Esophagus mucosa (tissue), 1 donor: ENCODE data around the gene SYT9. TPM values are rescaled to one million over a fixed set of nuclear protein-coding genes. Genes with fewer than 3 reads are reported as not detected.

Source experiments
- ATAC-seq: fragments of 200-7000 bp; cut with Tn5 transposase; one replicate; pipeline ENCODE4 v1.9.1; 2020
- total RNA-seq: library from RNA; stranded (reverse); gene quantifications from one replicate; pipeline ENCODE4 v1.2.4, GENCODE V29; 2023
- donor health status: DM: yes; HTN: yes; CAD: no.

Gene SYT9
- total RNA-seq, 1 donor from 2014 or later, result not detected

DNA sequence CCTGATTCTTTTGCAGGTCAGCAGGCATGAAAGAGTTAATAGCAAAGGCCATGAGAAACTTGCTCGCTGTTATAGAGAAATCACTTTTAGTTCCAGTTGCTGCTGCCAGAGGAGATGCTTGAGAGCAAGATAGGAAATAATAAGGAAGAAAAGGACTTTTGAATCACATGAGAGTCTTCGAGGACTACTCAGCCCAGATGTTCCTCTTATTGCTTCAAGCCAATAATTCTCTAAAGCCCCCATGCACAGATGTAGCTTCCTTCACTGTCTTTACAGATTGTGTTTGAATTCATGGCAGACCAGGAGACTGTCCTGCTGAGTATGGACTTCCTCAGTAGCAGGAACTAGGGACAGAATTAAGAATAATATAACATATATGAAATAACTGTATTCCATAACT is 183.5 kb downstream of the SYT9 start:
- no peak for ATAC-seq

DNA sequence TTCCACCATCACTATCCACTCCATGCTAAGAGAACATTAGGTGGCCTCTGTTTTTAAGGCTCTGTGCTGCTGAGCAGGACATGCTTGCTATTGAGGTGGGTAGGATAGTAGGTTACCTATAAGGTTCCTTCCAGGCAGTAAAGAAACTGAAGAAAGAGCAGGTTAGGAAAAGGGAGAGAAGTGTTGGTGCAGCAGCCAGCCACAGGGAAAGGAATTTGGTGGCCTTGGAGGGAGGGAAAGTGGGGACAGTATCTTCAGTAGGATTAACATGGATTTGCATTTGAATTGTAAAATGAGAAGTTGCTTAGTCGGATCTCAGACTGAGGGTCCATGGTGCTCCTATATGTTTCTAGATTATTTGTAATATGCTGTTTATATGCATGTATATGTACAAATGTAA is 184.4 kb downstream of the SYT9 start:
- ATAC-seq, result no peak

DNA sequence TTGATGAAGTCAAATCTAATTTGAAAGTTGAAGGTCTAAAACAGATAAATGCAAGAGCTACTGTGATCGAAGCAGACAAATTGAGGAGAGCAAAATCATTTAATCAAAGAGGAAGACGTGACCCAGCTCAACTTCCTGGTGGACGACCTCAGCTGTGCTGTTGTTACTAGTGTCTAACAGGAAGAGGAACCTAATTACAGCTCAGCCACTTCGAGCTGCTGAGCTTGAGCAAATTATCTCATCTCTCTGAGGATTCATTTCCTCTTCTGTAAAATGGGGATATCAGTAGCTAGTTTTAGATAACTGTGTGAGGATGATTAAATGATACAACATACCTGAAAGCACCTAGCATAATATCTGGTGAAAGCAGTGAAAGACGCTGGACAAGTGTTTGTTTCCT is 185.0 kb downstream of the SYT9 start:
- ATAC-seq, result peak; percentile 37

DNA sequence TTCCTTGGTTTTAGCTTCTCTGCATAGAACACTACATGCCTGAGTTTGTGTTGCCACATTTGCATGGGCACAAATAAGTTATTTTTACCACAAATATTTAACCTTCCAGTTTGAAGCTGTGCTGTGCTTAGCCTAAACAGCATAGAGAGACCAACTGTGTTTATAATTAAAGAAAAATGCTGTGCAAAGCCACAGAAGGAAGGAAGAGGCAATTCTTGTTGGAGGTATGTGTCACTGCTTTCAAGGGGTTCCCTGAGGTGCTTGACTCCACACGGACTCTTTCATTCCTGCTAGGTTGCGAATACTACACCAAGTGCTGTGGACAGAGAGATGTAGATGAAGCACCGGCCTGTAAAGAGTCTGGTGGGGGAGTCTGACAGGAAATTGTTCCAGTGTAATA is 186.0 kb downstream of the SYT9 start:
- ATAC-seq, result no peak

DNA sequence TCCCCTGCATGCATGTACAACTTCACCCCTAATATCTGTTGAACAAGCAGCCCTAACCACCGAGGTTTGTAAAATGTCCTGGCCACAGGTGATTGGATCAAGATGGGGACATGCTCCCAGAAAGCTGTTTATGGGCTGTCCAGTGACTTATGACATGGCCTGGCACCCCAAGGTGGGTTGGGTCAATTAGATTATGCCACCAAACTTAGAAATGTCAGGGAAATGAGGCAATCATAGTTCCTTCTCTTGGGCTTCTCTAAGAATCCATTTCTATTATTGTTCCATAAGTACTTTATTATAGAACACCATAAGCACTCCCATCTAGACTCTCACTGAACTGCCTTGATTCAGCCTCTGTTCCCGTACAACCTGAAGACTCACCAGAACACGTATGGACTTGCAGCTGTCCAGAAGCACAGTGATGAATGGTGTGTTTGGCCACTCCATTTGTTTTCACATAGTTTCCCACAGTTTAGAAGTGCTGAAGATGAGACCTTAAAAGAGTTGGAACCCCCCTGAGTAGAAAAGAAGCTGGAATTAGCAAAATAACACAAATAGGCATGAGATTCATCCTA is 188.1 kb downstream of the SYT9 start:
- peak; percentile 57 for ATAC-seq

DNA sequence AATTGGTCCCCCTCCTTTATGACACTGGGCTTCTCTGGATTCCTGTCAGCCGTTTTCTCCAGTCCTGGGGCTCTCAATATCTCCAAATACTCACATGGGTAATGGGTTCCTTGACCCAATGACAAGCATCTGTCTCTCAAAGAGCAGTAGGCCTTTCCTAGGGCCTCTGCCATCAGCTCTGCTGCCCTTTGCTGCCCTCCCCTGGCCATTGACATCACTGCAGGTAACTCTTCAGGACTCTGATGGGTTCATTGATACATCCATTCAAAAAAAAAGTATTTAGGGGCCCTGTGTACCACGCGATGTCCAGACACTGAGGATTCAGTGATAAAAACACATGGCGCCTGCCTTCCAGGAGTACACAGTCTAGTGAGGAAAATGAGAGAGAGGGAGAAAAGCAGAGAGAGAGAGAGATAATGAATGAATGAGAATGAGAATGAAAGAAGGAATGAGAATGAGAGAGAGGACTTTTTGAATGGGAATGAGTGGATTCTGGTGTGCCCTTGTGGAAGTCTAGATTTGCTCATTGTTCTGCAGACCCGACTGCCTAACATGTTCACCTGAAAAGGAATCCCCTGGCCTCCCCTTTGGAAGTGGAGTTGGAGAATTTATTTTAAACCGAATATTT is 191.0 kb downstream of the SYT9 start:
- ATAC-seq, result peak; percentile 79

DNA sequence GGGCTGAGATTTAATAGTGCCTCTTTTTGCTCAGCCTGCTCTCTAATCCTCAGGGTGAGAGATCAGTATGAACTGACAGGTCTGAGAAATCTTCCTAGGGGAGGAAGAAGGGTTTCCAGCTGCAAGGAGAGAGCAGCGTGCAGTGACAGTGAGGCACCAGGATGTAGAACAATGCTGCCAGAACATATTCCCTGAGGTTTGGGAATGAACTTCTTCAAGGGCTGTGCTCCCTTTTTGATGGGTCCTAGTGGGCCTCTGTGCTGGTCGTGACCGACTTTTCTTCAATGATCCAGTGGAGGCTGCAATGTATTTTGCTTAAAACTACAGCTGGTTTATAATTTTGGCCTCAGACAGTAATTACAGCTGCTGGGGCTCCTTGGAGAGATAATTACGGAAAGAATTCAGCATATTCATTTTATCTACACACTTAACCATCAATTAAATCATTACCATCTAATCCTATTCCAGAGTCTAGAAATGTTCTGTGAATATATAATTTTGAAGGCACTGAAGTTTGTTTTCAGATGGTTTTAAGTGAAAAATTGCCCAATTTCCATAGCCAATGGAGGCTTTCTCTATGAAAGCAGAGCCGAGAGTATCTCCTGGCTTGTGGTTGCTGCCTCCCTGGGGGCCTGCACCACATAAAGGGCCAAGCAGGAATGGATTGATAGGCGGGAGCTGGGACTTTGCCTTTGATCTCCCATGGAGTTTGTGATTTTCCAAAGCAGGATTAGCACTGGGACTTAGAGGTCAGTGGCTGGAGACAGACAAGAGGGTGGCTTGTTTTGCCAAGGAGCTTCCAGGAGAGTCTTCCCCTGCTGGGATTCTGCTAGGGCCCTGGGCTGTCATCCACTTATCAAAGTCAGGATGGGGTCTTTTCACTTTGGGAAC is 192.6 kb downstream of the SYT9 start:
- ATAC-seq, result no peak

DNA sequence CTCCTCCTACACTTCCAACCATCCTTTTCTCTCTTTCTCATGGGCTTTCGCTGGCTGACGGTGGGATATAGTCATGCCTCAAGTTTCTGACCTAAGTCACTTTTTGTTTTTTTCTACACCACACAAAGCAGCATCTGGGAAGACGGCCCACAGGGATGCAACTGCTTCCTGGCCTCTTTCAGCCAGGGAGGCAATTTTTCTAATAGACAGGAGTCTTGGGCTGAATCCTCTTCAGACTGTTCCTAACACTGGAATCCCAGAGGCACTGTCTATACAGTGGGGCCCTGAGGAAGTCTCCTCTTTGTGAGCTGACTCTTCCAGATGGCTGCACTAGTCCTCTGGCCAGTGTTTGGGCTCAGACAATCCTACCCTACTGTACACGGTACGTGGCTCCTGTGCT is 193.9 kb downstream of the SYT9 start:
- ATAC-seq, result no peak

DNA sequence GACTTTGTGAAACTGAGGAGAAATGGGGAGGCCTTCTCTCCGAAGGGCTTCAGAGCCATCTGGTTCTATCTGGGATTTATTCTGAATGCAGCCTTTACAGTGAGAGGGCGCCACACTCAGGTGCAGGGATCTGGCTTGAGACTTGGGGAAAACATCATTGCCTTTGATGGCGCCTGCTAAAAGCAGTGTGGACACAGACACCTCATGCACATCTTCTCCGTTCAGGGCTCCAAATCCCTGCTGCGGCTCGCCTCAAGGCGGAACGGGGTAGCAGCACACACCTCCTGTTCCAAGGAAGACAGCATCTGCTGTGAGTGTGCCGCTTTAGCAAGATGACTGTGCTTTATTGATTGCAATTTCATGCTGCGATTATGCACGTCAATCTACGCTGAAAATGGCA is 196.5 kb downstream of the SYT9 start:
- ATAC-seq, result no peak

DNA sequence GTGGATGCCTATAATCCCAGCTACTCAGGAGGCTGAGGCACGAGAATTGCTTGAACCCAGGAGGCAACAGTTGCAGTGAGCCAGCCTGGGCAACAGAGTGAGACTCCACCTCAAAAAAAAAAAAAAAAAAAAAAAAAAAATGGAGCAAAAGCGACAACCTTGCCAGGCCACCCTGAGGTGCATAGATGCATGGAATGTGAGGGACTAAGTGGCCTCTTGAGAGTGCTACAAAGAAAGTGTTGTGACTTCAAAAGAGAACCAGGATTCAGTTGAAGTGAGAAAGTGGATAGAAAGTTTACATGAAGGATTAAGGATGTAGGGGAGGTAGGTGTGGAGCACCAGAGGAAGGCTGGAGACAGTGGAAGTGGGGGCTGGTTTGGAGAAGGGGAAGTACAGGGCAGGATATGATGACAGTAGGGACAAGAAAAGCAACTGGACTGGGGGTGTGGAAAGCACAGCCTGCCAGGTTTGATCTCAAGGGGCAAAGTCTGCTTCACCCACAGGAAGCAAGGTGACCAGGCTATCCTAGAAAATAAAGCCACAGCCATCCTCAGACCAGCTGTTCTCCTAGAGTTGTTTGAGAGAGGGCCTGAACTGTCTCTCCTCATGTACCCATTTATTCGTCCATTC is 197.6 kb downstream of the SYT9 start:
- no peak for ATAC-seq

DNA sequence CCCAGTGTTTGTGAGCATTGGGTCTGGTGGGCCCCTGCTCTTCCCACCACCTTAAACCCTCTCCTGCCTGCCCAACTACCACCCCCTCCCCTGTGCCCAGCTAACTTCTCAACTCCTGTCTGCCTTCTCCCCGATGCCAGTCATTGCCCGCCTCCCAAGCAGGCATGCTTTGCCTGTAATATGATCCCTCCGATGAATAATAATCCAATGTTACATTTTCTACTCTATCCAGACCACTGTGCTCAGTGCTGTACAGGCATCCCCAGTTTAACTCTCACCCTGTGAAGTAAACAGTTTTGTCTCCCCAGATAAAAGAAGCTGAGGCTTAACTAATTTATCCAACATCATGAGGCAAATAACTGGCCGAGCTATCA is 198.1 kb downstream of the SYT9 start:
- no peak for ATAC-seq

DNA sequence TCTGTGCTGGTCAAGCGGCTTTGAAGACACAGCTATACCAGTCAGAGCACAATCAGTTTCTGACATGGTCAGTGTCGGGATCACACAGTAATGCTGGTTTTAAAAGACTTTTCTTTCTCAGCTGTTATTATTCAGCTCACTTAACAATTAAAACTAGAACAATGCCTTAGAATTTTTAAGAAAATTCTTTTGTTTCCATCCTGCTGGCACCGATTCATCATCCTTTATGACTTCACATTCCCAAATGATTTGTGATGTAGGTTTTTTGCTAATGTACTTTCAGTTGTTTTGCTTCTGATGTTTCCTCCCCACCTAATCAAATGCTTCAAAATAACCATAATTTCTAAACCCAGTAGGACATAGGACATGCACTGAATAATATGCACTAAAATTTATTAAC is 199.1 kb downstream of the SYT9 start:
- ATAC-seq, result no peak

DNA sequence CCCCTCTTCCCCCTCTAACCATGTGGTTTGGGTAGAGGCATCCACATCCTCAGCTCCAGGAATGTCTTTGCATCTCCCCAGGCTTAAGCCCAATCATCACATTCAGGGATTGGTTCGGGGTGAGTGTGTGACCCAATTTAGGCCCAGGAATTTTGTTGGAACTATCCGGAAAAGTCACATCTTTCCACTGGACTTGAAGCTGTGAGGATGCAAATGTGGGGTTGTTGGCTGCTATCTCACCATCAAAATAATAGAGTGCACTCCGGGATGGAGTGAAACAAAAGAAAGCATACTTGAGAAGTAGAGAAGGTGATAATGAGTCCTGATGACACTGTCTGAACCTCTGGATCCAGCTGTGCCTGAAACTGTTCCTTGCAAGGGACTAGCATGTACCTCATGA is 199.8 kb downstream of the SYT9 start:
- ATAC-seq, result no peak

DNA sequence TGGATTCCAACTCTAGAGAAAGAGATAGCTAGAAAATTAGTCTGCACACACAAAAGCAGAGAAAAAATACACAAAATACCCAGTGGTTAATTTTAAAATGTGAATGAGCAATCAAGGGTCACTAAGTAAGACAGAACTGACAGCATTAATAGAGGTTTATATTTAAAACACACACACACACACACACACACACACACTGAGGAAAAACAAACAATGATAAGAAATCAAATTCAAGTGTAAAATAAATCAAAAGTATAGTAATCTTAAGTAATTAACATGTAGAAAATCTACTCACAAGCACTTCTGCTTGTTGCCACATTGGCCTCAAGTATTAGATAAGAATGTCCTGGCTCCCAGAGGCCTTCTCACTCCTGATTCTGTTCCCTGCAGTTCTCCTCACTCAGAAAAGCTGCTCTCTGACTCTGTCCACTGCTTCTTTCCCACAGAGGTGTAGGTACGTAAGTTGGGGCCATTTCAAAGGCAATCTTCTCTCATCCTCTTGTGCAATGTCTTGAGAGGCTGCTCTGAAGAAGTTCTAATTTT is 200.3 kb downstream of the SYT9 start:
- ATAC-seq, result no peak

DNA sequence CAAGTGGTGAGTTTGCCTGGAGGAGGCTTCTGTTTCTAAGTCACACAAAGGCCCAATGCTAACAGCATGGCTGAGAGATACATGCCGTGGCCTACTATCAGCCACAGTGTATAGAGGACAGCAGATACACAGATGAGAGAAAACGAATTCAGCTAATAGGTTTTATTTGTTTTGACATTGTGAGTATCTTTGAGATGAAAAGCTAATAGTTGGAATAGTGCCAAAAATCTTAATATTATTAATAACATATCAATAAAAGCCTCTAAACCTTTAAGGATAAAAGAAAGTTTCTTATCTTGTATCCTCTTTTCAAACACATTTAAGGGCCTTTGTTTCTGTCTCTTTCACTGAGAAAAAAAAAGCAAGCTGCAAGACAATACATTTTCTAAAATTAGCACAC is 203.2 kb downstream of the SYT9 start:
- ATAC-seq, result no peak

DNA sequence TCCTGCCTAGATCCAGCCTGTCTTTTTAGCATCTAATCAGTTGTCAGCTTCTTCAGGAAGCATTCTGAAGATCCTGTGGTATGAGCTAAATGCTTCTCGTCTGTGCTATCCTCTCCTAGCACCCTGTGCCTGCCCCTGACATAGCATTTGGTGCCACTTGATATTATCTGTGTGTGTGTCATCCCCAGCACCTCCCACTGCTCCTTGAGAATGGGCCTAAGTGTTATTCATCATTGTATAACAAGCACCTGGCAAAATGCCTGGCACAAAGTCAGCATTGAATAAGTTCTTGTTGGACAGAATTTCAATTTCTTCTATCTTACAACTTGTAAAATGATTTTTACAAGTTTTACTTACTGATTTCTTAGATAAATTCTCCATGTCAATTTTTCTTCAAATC is 205.5 kb downstream of the SYT9 start:
- no peak for ATAC-seq

DNA sequence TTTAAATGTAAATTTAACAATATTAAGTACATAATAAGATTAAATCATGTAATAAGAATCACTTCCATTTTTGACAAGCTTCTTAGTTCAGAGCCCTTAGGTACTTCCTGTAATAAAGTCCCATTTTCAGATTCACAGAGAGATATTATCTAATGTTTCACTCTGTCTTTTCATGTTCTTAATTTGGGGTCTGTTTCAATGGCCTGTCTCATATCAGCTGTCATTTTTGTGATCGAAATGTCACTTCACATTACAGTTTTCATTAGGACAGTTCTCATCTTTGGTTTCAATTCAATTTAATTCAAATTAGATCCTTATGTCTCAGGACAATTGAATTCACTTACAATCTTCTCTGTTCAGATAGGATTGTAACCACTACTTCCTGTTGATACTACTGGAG is 211.0 kb downstream of the SYT9 start:
- no peak for ATAC-seq

DNA sequence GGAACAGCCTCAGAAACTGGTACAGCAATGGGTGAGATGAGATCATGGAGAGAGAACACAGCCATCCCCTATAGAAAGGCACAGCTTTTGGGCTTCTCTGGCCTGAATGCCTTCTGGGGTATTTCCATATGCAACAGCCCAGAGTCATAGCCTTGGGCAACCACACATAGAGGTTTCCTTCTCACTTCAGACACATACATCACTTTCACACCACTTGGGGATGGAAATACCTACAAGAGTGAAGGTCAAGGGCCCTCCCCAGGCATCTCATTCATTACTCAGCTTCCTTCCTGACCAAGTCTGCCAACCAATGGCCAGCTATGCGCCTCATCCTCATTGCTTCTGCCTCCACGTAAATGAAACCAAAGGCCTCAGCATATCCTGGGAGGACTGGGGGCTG is 215.9 kb downstream of the SYT9 start:
- no peak for ATAC-seq

DNA sequence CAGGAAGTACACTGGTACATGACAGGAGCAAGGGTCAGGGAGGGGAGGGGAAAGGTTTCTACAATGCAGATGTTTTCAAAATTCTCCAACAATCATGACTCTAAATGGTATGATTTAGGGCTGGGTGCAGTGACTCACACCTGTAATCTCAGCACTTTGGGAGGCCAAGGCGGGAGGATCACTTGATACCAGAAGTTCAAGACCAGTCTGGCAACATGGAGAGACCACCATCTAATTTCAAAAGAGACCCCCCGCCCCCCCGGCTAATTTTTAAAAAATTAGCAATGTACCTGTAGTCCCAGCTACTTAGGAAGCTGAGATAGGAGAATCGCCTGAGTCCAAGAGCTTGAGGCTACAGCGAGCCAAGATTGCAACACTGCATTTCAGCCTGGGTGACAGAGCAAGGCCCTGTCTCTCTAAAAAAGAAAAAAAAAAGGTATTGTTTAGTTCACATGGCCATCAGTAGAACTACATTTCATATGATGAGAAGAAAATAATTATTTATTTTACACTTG is 217.7 kb downstream of the SYT9 start:
- ATAC-seq, result no peak

DNA sequence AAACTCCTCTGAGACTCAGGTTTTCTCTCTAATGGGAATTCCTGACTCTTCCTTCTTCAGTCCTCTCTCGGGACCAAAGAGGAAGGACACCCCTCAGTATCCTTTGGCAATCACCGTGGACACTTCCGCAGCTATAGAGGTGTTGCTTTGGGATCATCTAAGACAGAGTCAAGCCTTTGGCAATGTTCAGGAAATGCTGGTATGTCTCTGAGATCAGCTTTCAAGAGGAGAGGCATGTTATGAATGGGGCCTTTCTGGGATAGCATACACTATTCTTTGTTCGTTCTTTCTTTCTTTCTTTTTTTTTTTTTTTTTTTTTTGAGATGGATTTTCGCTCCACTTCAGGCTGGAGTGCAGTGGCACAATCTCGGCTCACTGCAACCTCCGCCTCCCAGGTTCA is 219.4 kb downstream of the SYT9 start:
- no peak for ATAC-seq

DNA sequence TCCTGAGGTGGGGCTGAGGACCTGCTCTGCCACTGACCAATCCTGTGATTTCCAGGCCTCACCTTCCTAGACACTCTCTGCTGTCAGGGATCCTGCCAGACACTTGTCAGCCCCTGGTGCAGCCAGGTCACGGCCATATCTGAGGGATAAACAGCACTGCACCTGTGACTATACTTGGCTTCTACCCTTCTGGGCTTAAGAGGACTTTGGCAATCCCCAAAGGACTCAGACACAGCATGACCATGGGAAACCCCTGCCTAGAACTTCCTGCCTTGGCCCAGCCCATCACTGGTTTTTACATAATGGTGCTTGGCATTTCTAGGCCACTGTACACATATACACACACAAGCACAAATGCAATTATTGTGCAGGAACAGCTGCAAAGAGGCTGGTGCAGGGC is 222.0 kb downstream of the SYT9 start:
- ATAC-seq, result peak; percentile 47

DNA sequence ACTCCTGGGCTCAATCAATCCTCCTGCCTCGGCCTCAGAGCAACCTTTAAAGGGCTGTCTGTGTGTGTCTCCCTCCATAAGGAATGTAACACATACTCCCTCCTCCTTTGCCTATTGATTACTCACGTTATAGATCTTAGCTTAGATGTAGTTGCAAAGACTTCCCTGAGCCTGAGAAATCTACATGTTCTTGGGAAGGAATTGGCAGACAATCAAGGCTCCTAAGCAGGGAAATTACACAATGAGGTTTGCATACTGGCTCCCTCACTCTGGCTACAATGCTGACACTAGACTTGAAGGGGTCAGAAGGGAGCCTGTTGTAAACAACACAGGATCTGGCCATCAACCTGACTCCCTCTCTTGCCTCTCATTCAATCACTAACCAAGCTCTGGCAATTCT is 228.4 kb downstream of the SYT9 start:
- no peak for ATAC-seq

DNA sequence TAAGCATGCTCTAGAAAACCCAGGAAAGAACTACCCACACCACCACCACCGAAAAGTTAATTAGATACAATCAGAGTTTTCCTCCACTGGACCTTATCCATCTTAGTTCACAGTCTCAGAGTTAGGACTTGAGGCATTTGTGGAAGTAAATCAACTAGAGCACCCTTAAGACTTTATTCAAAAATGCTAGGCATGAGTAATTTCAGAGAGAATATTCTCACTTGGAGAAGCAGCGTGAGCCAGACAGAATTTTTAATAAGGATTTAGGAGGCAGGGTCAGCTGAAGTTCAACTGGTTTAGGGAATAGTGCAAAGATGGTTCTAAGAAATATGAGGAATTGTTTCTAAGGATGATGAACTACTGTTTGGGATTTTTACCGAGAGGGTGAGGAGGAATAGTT is 232.4 kb downstream of the SYT9 start:
- no peak for ATAC-seq
